Upper lobe of left lung (tissue), 4 donors: ENCODE data around the gene ELP1.

Experiments used
- POLR2A ChIP-seq, 4 donors: fragments of 450-650 bp; IDR thresholded peaks; one replicate each; pipeline ENCODE4 v1.5.1; 2016 to 2017; ENCODE audit warnings: antibody characterized with exemption in 4 of 4, mild to moderate bottlenecking in 2 of 4
- TF ChIP-seq, protein P1 (sequence below), 6 experiments: fragments of 450-650 bp in 4 of 6; fragments of 200-600 bp in 2 of 6; sonication (generic) in 2 of 6; IDR thresholded peaks; one replicate each; pipeline ENCODE4 v1.5.1; 2016 to 2019; ENCODE audit warnings: antibody characterized with exemption in 6 of 6

DNA sequence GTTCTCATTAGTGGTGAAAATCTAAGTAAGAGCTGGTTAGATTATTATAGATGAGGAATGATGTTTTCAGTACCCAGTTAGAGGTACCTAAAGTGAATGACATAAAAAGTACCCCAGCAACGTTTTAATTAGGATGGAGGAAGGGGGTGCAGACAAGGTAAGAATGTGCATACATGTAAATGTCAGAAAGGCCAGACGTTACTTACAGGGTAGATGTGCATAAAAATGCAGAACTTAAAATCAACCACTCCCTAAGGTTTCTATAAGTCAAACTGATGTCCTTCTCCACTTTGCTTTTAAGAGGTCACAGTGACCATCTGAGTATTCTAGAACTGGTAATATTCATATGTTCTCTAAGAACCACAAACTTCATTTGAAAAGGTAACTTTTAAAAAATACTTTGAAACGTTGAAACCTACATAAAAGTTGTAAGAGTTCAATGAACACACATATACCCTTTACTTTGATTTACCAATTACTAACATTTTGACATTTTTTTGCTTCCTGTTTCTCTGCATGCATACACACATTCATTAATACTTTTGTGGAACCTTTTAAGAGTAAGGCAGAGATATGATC lies 53.1 kb downstream of the ELP1 start:
- TF ChIP-seq, protein P1, sequence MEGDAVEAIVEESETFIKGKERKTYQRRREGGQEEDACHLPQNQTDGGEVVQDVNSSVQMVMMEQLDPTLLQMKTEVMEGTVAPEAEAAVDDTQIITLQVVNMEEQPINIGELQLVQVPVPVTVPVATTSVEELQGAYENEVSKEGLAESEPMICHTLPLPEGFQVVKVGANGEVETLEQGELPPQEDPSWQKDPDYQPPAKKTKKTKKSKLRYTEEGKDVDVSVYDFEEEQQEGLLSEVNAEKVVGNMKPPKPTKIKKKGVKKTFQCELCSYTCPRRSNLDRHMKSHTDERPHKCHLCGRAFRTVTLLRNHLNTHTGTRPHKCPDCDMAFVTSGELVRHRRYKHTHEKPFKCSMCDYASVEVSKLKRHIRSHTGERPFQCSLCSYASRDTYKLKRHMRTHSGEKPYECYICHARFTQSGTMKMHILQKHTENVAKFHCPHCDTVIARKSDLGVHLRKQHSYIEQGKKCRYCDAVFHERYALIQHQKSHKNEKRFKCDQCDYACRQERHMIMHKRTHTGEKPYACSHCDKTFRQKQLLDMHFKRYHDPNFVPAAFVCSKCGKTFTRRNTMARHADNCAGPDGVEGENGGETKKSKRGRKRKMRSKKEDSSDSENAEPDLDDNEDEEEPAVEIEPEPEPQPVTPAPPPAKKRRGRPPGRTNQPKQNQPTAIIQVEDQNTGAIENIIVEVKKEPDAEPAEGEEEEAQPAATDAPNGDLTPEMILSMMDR (IDR thresholded peaks at IDR 0.05) = no peak
- no peak for TF ChIP-seq POLR2A (IDR thresholded peaks at IDR 0.05)
